ENCODE measurements around the gene COTL1. TPM values are rescaled to one million over a fixed set of nuclear protein-coding genes. Genes with fewer than 3 reads are reported as not detected.

COTL1 gene
- total and polyA plus RNA-seq, 2 of the 13 experiments (the other 11 are each of a cell fraction or from before 2014, with no cell fraction given): 8.7 to 16.9 TPM

DNA sequence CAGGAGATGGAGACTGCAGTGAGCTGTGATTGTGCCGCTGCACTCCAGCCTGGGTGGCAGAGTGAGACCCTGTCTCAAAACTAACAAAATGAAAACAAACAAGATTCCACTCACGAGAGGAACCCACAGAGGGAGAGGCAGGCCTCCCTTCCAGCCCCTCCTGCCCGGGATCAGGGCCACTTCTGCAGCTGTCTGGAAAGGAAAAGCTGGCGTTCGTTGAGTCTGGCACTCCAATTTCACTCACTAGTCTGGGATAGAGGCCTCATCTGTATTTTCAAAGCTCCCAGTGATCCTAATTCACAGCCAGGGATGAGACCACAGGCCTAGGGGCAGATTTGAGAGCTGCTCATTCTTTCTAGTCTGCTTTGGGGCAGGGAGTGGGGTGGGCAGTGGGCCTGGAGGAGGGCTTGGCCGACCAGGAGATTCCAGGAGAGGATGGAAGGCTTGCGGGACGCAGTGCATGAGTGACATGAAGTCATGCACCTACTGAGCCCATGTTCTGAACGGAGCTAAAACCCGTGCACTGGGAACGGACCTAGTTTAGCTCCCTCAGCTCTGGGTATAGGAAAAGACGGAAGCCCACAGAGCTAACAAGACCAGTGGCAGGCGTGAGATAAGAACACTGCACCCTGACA lies 54.0 kb downstream of the COTL1 start:
- in situ Hi-C loops (cut with HindIII; ENCODE audit: extremely low pct_ligation_motif_present, low pct_unique_long_range_greater_than_20kb) (no loop called here), intact Hi-C loops (cut with micrococcal nuclease; ENCODE audit: unreplicated experiment) (no loop called here)
- Histone ChIP-seq H3K27me3 (ENCODE audit: control insufficient read depth in 1 of 2, insufficient read depth in 2 of 2, low read length in 2 of 2) (no peaks in the 10 kb centered on the region), H3K4me1 (ENCODE audit: insufficient read depth, low read length) (peaks cover 18% of the 10 kb centered on the region), H3K4me3 (replicated peaks in 1 of 3; ENCODE audit: insufficient read depth in 1 of 3, low read depth in 2 of 3, low read length in 3 of 3) (no peak overlapping the region), H3K9me3 (ENCODE audit: low read length) (no peaks in the 10 kb centered on the region), H3K27ac (ENCODE audit: extremely low read length, insufficient read depth, low read length) (no peak overlapping the region), H3K36me3 (replicated peaks in 1 of 2; ENCODE audit: control insufficient read depth in 1 of 2, insufficient read depth in 2 of 2, low read length in 2 of 2) (0 out of 5 replicates have a peak, but pooled peaks cover 0 to 2% of the 10 kb centered on the region in 2 experiments), H2AFZ (ENCODE audit: low read length) (no peak overlapping the region), H3K9ac (ENCODE audit: insufficient read depth, low read depth, low read length) (no peak overlapping the region), H3K4me2 (ENCODE audit: low read depth, low read length) (no peak overlapping the region), H4K20me1 (ENCODE audit: insufficient read depth, low read length) (no peaks in the 10 kb centered on the region), H3K79me2 (ENCODE audit: insufficient read depth, low read length) (no peaks in the 10 kb centered on the region)
- DNase-seq (ENCODE audit: low spot score) (no peak), FAIRE-seq (no peak), ATAC-seq (no peak)
- ChIA-PET POLR2A (no interaction called here), CTCF (ENCODE audit: low intra/inter-chr PET ratio, low total read pairs) (no interaction called here)
- no TSS peak for BruUV-seq (replicated peaks)
- 83% methylated on average over 13 of the region's 13 CpGs for WGBS (ENCODE audit: low lambda C conversion rate)
- TF ChIP-seq ZNF224 (CRISPR knock-in tag; IDR thresholded peaks at IDR 0.05) (no peak), ZNF781 (CRISPR knock-in tag; IDR thresholded peaks at IDR 0.05; ENCODE audit: borderline replicate concordance, not compliant biosample characterization) (no peak), MEF2D (CRISPR knock-in tag; IDR thresholded peaks at IDR 0.05) (no peak), TBX2 (CRISPR knock-in tag; IDR thresholded peaks at IDR 0.05; ENCODE audit: borderline replicate concordance) (no peak), ZNF33A (CRISPR knock-in tag; IDR thresholded peaks at IDR 0.05; ENCODE audit: borderline replicate concordance) (no peak), YEATS2 (CRISPR knock-in tag; IDR thresholded peaks at IDR 0.05; ENCODE audit: borderline replicate concordance) (no peak), KAT2B (IDR thresholded peaks at IDR 0.05; ENCODE audit: borderline replicate concordance, low read depth, low read length) (no peak), DMAP1 (CRISPR knock-in tag; IDR thresholded peaks at IDR 0.05) (no peak)
- TF ChIP-seq, protein P1, sequence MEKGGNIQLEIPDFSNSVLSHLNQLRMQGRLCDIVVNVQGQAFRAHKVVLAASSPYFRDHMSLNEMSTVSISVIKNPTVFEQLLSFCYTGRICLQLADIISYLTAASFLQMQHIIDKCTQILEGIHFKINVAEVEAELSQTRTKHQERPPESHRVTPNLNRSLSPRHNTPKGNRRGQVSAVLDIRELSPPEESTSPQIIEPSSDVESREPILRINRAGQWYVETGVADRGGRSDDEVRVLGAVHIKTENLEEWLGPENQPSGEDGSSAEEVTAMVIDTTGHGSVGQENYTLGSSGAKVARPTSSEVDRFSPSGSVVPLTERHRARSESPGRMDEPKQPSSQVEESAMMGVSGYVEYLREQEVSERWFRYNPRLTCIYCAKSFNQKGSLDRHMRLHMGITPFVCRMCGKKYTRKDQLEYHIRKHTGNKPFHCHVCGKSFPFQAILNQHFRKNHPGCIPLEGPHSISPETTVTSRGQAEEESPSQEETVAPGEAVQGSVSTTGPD (CRISPR knock-in tag; IDR thresholded peaks at IDR 0.05): no peak
- TF ChIP-seq, protein P2, sequence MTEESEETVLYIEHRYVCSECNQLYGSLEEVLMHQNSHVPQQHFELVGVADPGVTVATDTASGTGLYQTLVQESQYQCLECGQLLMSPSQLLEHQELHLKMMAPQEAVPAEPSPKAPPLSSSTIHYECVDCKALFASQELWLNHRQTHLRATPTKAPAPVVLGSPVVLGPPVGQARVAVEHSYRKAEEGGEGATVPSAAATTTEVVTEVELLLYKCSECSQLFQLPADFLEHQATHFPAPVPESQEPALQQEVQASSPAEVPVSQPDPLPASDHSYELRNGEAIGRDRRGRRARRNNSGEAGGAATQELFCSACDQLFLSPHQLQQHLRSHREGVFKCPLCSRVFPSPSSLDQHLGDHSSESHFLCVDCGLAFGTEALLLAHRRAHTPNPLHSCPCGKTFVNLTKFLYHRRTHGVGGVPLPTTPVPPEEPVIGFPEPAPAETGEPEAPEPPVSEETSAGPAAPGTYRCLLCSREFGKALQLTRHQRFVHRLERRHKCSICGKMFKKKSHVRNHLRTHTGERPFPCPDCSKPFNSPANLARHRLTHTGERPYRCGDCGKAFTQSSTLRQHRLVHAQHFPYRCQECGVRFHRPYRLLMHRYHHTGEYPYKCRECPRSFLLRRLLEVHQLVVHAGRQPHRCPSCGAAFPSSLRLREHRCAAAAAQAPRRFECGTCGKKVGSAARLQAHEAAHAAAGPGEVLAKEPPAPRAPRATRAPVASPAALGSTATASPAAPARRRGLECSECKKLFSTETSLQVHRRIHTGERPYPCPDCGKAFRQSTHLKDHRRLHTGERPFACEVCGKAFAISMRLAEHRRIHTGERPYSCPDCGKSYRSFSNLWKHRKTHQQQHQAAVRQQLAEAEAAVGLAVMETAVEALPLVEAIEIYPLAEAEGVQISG (CRISPR knock-in tag; IDR thresholded peaks at IDR 0.05): no peak
- TF ChIP-seq, protein P3, sequence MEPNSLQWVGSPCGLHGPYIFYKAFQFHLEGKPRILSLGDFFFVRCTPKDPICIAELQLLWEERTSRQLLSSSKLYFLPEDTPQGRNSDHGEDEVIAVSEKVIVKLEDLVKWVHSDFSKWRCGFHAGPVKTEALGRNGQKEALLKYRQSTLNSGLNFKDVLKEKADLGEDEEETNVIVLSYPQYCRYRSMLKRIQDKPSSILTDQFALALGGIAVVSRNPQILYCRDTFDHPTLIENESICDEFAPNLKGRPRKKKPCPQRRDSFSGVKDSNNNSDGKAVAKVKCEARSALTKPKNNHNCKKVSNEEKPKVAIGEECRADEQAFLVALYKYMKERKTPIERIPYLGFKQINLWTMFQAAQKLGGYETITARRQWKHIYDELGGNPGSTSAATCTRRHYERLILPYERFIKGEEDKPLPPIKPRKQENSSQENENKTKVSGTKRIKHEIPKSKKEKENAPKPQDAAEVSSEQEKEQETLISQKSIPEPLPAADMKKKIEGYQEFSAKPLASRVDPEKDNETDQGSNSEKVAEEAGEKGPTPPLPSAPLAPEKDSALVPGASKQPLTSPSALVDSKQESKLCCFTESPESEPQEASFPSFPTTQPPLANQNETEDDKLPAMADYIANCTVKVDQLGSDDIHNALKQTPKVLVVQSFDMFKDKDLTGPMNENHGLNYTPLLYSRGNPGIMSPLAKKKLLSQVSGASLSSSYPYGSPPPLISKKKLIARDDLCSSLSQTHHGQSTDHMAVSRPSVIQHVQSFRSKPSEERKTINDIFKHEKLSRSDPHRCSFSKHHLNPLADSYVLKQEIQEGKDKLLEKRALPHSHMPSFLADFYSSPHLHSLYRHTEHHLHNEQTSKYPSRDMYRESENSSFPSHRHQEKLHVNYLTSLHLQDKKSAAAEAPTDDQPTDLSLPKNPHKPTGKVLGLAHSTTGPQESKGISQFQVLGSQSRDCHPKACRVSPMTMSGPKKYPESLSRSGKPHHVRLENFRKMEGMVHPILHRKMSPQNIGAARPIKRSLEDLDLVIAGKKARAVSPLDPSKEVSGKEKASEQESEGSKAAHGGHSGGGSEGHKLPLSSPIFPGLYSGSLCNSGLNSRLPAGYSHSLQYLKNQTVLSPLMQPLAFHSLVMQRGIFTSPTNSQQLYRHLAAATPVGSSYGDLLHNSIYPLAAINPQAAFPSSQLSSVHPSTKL (CRISPR knock-in tag; IDR thresholded peaks at IDR 0.05): no peak
- TF ChIP-seq, protein P4, sequence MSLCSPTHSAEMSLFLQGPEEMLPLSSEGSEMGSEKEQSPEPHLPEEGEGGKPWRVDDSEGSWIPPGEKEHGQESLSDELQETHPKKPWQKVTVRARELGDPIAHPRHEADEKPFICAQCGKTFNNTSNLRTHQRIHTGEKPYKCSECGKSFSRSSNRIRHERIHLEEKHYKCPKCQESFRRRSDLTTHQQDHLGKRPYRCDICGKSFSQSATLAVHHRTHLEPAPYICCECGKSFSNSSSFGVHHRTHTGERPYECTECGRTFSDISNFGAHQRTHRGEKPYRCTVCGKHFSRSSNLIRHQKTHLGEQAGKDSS (CRISPR knock-in tag; IDR thresholded peaks at IDR 0.05; ENCODE audit: borderline replicate concordance, low read depth): no peak
